HEK293T (cell line): Measurements from ENCODE around the gene PROZ.

Source experiments
- CTCF ChIA-PET: fragments of 350-600 bp; formaldehyde crosslinking; extraction: SDS; loops from one replicate; lab custom pipeline; 2021; ENCODE audit warnings: antibody characterized with exemption, inconsistent platforms; lab: Yijun Ruan, JAX
- POLR2A ChIA-PET: fragments of 350-600 bp; formaldehyde crosslinking; extraction: SDS; loops from one replicate; lab custom pipeline; 2020; ENCODE audit warnings: antibody characterized with exemption, inconsistent platforms; lab: Yijun Ruan, JAX
- DNase-seq: peaks from one replicate; pipeline ENCODE4 v3.0.0; 2012; ENCODE audit warnings: mixed read lengths; ENCODE audit errors: extremely low spot score
- ARNT ChIP-seq: fragments of 450-650 bp; IDR thresholded peaks from 2 replicates; pipeline ENCODE4 v1.6.1; 2017; ENCODE audit warnings: mild to moderate bottlenecking
- BHLHE40 ChIP-seq: fragments of 450-650 bp; IDR thresholded peaks from 2 replicates; pipeline ENCODE4 v1.6.1; 2016; ENCODE audit warnings: mild to moderate bottlenecking, moderate library complexity, borderline replicate concordance
- CTBP1 ChIP-seq: fragments of 450-650 bp; IDR thresholded peaks from 2 replicates; pipeline ENCODE4 v1.6.1; 2016; ENCODE audit warnings: borderline replicate concordance
- ELF4 ChIP-seq: fragments of 450-650 bp; IDR thresholded peaks from 2 replicates; pipeline ENCODE4 v1.6.1; 2017; ENCODE audit warnings: antibody characterized with exemption
- FOXA1 ChIP-seq: fragments of 450-650 bp; IDR thresholded peaks from 2 replicates; pipeline ENCODE4 v1.6.1; 2016; ENCODE audit warnings: mild to moderate bottlenecking
- FOXK2 ChIP-seq: fragments of 450-650 bp; IDR thresholded peaks from 2 replicates; pipeline ENCODE4 v1.6.1; 2016; ENCODE audit warnings: mild to moderate bottlenecking
- FOXM1 ChIP-seq: fragments of 450-650 bp; IDR thresholded peaks from 2 replicates; pipeline ENCODE4 v1.6.1; 2017; ENCODE audit warnings: mild to moderate bottlenecking, borderline replicate concordance
- HDGF ChIP-seq: fragments of 450-650 bp; IDR thresholded peaks from 2 replicates; pipeline ENCODE4 v1.6.1; 2017; ENCODE audit warnings: antibody characterized with exemption, borderline replicate concordance
- L3MBTL2 ChIP-seq: fragments of 450-650 bp; conservative IDR thresholded peaks from 2 replicates; pipeline ENCODE4 v1.6.1; 2016; ENCODE audit warnings: mild to moderate bottlenecking
- LEF1 ChIP-seq: fragments of 450-650 bp; IDR thresholded peaks from 2 replicates; pipeline ENCODE4 v1.6.1; 2017; ENCODE audit warnings: mild to moderate bottlenecking, borderline replicate concordance
- NFRKB ChIP-seq: fragments of 450-650 bp; IDR thresholded peaks from 2 replicates; pipeline ENCODE4 v1.6.1; 2016; ENCODE audit warnings: mild to moderate bottlenecking, moderate library complexity
- SP1 ChIP-seq: fragments of 450-650 bp; IDR thresholded peaks from 2 replicates; pipeline ENCODE4 v1.6.1; 2017
- SUZ12 ChIP-seq: fragments of 450-650 bp; IDR thresholded peaks from 2 replicates; pipeline ENCODE4 v1.6.1; 2016; ENCODE audit warnings: mild to moderate bottlenecking
- TARDBP ChIP-seq: fragments of 450-650 bp; IDR thresholded peaks from 2 replicates; pipeline ENCODE4 v1.6.1; 2016
- ZNF384 ChIP-seq: fragments of 450-650 bp; IDR thresholded peaks from 2 replicates; pipeline ENCODE4 v1.6.1; 2016
- TF ChIP-seq, protein P1 (sequence below): fragments of 450-650 bp; IDR thresholded peaks from 2 replicates; pipeline ENCODE4 v1.6.1; 2016

Gene PROZ

DNA sequence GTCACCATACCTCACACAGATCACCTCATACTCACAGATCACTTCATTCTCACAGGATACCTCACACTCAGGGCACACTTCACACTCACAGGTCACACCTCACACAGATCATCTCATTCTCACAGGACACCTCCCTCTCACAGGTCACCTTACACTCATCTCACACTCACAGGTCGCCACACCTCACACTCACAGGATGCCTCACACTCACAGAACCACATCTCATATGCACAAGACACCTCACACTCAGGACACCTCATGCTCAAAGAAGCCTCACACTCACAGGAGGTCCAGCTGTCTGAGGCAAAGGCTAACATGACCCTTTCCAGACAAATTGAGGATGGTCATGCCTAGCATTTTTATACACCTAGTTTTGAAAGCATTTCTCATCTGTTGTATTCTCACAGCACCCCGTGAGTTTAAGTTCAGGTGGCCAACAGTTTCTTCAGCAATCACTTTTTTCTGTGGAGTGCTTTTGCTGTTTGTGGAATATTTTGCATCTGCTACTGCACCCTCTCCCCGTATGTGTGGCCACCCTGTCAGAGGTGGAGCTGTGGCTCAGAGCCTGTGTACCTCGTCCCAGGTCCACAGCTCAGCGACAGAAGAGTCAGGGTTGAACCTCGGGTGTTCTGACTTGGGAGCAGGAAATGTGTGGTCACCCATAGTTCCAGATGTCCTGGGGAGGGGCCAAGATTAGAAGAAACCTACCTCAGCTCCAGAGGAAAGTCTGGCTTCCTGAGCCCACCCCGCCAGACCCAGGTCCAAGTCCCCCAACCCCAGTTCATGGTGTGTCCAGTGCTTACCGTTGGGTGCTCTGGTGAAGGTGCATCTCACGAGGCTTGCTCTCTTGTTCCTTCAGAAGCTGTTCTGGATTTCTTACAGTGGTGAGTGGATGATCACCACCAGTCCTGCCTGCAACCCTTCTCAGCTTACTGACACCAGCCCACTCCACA lies 45.3 kb upstream of the PROZ start:
- TF ChIP-seq CTBP1 (no peak), BHLHE40 (no peak), HDGF (no peak), NFRKB (no peak), TARDBP (no peak), FOXA1 (no peak)
- ChIA-PET CTCF (interaction anchor here (0.6 to 1.1 kb wide), 2 partner anchors 10 to 36 kb away, joined by 3 to 4 read pairs; no protein-coding TSS in a partner anchor), POLR2A (no interaction called here)
- no peak for DNase-seq

DNA sequence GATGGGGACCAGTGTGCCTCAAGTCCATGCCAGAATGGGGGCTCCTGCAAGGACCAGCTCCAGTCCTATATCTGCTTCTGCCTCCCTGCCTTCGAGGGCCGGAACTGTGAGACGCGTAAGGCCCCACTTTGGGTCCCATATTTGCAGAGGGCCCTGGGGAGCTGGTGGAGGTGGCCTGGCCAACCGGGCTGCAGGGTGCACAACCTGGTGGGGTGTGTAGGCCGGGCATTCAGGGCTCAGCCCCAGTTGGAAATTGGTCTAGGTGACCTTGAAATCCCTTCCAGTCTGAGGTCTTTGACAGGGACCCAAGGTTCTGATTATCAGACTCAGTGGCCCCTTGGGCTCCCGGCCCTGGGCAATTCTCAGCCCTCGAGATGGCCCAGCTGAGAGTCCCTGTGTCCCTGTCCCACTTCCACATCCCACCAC lies 44.6 kb upstream of the PROZ start:
- CTCF ChIA-PET = interaction anchor here (1.1 kb wide), 1 partner anchor 10 kb away, joined by 4 read pairs; no protein-coding TSS in a partner anchor
- POLR2A ChIA-PET = no interaction called here
- no peak for DNase-seq
- TF ChIP-seq, protein P1, sequence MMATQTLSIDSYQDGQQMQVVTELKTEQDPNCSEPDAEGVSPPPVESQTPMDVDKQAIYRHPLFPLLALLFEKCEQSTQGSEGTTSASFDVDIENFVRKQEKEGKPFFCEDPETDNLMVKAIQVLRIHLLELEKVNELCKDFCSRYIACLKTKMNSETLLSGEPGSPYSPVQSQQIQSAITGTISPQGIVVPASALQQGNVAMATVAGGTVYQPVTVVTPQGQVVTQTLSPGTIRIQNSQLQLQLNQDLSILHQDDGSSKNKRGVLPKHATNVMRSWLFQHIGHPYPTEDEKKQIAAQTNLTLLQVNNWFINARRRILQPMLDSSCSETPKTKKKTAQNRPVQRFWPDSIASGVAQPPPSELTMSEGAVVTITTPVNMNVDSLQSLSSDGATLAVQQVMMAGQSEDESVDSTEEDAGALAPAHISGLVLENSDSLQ = no peak
- TF ChIP-seq NFRKB (no peak), FOXM1 (no peak)

DNA sequence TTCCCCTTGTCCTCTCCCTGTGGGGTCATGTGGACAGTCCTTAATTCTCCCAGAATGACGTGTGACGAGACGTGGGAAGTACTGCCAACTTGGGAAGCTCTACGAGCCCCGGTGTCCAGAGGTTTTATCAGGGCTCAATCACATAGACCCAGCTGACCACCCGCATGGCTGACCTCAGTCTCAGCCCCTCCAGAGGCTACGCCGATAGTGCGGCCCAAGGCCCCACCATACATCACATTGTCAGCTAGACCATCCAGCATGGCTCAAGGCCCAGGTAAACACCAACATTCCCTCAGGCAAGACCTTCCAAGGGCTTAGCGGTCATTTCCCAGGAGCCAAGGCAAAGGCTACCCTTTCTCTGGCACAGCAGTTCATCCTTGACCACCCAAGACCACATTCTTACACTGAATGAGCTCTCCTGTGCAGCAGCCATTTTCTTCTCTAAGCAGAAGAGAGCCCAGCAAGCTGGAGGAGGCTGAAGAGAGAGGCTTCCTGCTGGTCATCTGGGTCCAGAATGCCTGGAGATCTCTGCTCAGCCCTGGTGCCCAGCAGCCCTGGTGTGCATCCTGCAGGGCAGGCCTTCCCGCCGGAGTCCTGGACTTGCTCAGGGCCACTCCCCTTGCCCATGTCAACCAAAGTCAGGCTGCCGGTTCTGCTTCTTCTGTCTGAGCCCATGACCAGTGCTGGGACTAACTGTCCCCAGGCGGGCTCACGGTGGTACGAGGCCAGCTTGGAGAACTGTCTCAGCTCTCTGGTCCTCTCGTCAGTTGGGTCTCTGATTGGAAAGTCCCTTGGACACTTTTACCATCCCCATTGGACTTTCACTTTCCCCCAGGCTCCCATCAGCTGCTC lies 43.7 kb upstream of the PROZ start:
- POLR2A ChIA-PET = no interaction called here
- TF ChIP-seq L3MBTL2 (no peak), CTBP1 (no peak), SUZ12 (no peak), FOXM1 (no peak), HDGF (no peak), ZNF384 (no peak), TARDBP (no peak), SP1 (no peak), BHLHE40 (no peak), ELF4 (no peak), FOXA1 (no peak), ARNT (no peak), NFRKB (no peak), FOXK2 (no peak), LEF1 (no peak)
- TF ChIP-seq, protein P1 = no peak
- DNase-seq = no peak
- CTCF ChIA-PET = no interaction called here

DNA sequence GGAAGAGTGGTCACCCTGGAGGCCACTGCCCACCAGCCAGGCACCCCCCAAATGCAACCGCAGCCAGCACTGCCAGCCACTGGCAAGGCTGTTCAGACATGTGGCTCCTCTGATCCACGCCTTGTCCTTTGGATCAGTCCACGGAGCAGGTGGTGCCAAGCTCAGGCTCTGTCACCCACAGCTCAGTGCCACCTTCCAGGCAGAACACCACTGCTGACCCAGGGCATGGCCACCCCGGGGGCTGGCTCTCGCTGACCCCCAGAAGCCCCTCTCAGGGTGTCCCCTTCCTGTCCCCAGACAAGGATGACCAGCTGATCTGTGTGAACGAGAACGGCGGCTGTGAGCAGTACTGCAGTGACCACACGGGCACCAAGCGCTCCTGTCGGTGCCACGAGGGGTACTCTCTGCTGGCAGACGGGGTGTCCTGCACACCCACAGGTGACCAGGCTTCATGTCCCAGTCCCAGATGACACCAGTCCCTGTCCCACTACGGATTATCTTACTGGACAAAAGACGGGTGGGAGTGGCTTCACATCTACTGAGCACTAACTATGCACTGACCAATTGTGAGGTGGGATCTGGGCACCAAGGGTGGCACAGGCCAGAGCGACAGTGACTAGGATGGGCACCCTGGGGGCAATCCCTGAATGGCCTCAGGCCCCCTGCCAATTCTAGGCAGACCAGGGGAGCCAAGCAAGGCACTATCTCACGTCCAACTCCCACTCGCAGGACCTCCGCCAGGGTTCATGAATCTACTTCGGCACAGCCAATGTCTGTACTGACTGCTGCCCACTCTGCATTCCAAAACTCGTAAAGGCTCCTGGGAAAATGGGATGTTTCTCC lies 42.9 kb upstream of the PROZ start:
- no peak for TF ChIP-seq SUZ12
- no peak for TF ChIP-seq NFRKB
- TF ChIP-seq CTBP1 = no peak
- no peak for TF ChIP-seq L3MBTL2
- no peak for TF ChIP-seq ELF4
- TF ChIP-seq BHLHE40 = no peak
- no peak for TF ChIP-seq FOXK2
- TF ChIP-seq FOXM1 = no peak
- TF ChIP-seq, protein P1 = no peak
- no peak for TF ChIP-seq TARDBP
- TF ChIP-seq ZNF384 = no peak
- no peak for DNase-seq
- POLR2A ChIA-PET = no interaction called here
- CTCF ChIA-PET = no interaction called here

DNA sequence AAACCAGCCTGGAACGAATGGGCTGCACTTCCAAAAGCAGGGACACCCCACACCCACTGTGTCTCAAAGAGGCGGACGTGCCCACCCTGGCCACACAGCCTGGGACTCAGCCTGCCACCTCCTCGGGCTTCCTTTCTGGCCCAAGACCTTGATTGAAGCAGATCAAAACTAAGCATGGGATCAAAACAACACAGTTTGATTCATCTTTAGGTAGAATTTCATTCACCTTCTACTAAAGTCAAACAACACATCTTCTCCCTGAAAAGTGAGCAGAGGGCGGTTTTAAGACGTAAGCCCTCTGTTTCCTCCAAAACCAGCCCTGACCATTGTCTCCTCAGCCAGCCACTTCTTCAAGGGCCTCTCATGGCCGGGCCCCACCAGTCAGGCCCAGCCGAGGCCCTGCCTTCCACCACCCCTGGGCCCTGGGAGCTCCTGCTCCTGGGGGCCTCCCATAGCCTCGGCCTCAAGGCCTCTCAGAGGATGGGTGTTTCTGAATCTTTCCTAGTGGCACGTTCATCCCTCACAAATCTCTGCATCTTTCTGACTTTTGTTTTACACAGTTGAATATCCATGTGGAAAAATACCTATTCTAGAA lies 42.1 kb upstream of the PROZ start:
- TF ChIP-seq ARNT = no peak
- TF ChIP-seq, protein P1 = no peak
- no peak for TF ChIP-seq CTBP1
- TF ChIP-seq FOXA1 = no peak
- no peak for TF ChIP-seq NFRKB
- no peak for TF ChIP-seq SUZ12
- TF ChIP-seq SP1 = no peak
- TF ChIP-seq ELF4 = no peak
- no peak for TF ChIP-seq ZNF384
- TF ChIP-seq L3MBTL2 = no peak
- ChIA-PET CTCF (no interaction called here), POLR2A (no interaction called here)
- no peak for DNase-seq
